Fibroblast of lung (primary cell): ENCODE data around the gene KRT15. TPM values are rescaled to one million over a fixed set of nuclear protein-coding genes. Genes with fewer than 3 reads are reported as not detected.

Source experiments
- DNase-seq, 2 donors: peaks; one replicate each; pipeline versions ENCODE4 v3.0.0 to v3.0.0-alpha.2; 2010; ENCODE audit warnings: low read depth in 2 of 2
- H2AFZ ChIP-seq: 2 replicates; pipeline ENCODE4 v1.5.1; 2012; ENCODE audit warnings: low read length, control low read depth, inconsistent platforms
- H3K27ac ChIP-seq: 2 replicates; pipeline ENCODE4 v1.5.1; 2011; ENCODE audit warnings: low read length, control low read depth; ENCODE audit not compliant: insufficient read depth
- H3K27me3 ChIP-seq: 2 replicates; pipeline ENCODE4 v1.5.1; 2011; ENCODE audit warnings: mild to moderate bottlenecking, low read length; ENCODE audit not compliant: control insufficient read depth, insufficient read depth
- H3K36me3 ChIP-seq: 2 replicates; pipeline ENCODE4 v1.5.1; 2011; ENCODE audit warnings: low read length; ENCODE audit not compliant: control insufficient read depth, insufficient read depth
- H3K4me1 ChIP-seq: 2 replicates; pipeline ENCODE4 v1.5.1; 2011; ENCODE audit warnings: low read length; ENCODE audit not compliant: control insufficient read depth, insufficient read depth; ENCODE audit errors: extremely low read depth
- H3K4me2 ChIP-seq: 2 replicates; pipeline ENCODE4 v1.5.1; 2011; ENCODE audit warnings: low read length, control low read depth; ENCODE audit not compliant: insufficient read depth; ENCODE audit errors: extremely low read depth
- H3K4me3 ChIP-seq, 4 experiments: fragments of 200-600 bp in 1 of 4; sonication (generic) in 1 of 4; replicated peaks in 1 of 4; 2 replicates each; pipeline ENCODE4 v1.5.1; 2011 to 2016; ENCODE audit warnings: low read length in 4 of 4, low read depth in 3 of 4, mild to moderate bottlenecking in 3 of 4, control low read depth in 2 of 4, inconsistent platforms in 1 of 4, mixed read lengths in 1 of 4; ENCODE audit not compliant: insufficient read depth in 1 of 4; ENCODE audit errors: control extremely low read depth in 1 of 4
- H3K79me2 ChIP-seq: 2 replicates; pipeline ENCODE4 v1.5.1; 2012; ENCODE audit warnings: mild to moderate bottlenecking, low read length, inconsistent platforms; ENCODE audit not compliant: control insufficient read depth, insufficient read depth
- H3K9ac ChIP-seq: 2 replicates; pipeline ENCODE4 v1.5.1; 2011; ENCODE audit warnings: mild to moderate bottlenecking, low read length, control low read depth; ENCODE audit not compliant: insufficient read depth
- H3K9me3 ChIP-seq: 2 replicates; pipeline ENCODE4 v1.5.1; 2012; ENCODE audit warnings: low read depth, low read length; ENCODE audit not compliant: control insufficient read depth, insufficient read depth
- H4K20me1 ChIP-seq: 2 replicates; pipeline ENCODE4 v1.5.1; 2011; ENCODE audit warnings: low read length; ENCODE audit not compliant: control insufficient read depth, insufficient read depth; ENCODE audit errors: extremely low read depth
- CTCF ChIP-seq, 2 donors: IDR thresholded peaks in 1 of 2; conservative IDR thresholded peaks in 1 of 2; 1 replicate in 1 of 2; 2 replicates in 1 of 2; pipeline ENCODE4 v1.5.1; 2011 to 2012; ENCODE audit warnings: low read length in 2 of 2, control low read depth in 1 of 2, inconsistent platforms in 1 of 2, low read depth in 1 of 2, mild to moderate bottlenecking in 1 of 2
- EZH2 ChIP-seq: IDR thresholded peaks from 2 replicates; pipeline ENCODE4 v1.5.1; 2012; ENCODE audit warnings: low read length, control low read depth, mild to moderate bottlenecking; ENCODE audit errors: missing control alignments
- polyA plus RNA-seq, 2 donors: library from polyadenylated mRNA; depleted of rRNA in 1 of 2; stranded (reverse) in 1 of 2; unstranded in 1 of 2; fragments of >200 nt; gene quantifications; 2 replicates each; pipeline ENCODE4 v1.2.1, GENCODE V29; 2011 to 2012; ENCODE audit warnings: missing spikeins in 1 of 2
- total RNA-seq: library from RNA; depleted of rRNA; stranded (reverse); fragments of >200 nt; gene quantifications from 2 replicates; pipeline ENCODE4 v1.2.1, GENCODE V29; 2014

Gene KRT15
- total and polyA plus RNA-seq, 2 donors (not counting 1 experiment from before 2014, with no cell fraction given): 0.17 to 0.47 TPM

GRCh38 chr17:41563607-41564170 lies 45.0 kb upstream of the KRT15 start:
- no peak overlapping the region for H3K4me3 ChIP-seq
- DNase-seq: no peak

GRCh38 chr17:41561554-41561953 lies 42.9 kb upstream of the KRT15 start:
- H3K4me3 ChIP-seq: no peak overlapping the region
- H3K9ac ChIP-seq: no peak overlapping the region
- no peaks in the 10 kb centered on the region for H3K4me1 ChIP-seq
- peaks cover 8% of the 10 kb centered on the region for H3K27me3 ChIP-seq
- no peaks in the 10 kb centered on the region for H3K79me2 ChIP-seq
- no peak overlapping the region for H2AFZ ChIP-seq
- no peak for DNase-seq
- H3K36me3 ChIP-seq: no peaks in the 10 kb centered on the region
- H3K4me2 ChIP-seq: no peak overlapping the region
- no peaks in the 10 kb centered on the region for H4K20me1 ChIP-seq
- no peak overlapping the region for H3K27ac ChIP-seq
- no peaks in the 10 kb centered on the region for H3K9me3 ChIP-seq
- no peak for TF ChIP-seq CTCF (conservative IDR thresholded peaks at IDR 0.05 in 1 of 2, IDR thresholded peaks at IDR 0.05 in 1 of 2; ENCODE audit: low read depth in 1 of 2, low read length in 2 of 2)
- no peak for TF ChIP-seq EZH2

More at GRCh38 chr17:41563607-41564170, 45.0 kb upstream of the KRT15 start:
- no peak overlapping the region for H3K9ac ChIP-seq
- no peaks in the 10 kb centered on the region for H4K20me1 ChIP-seq
- no peak overlapping the region for H3K27ac ChIP-seq
- TF ChIP-seq CTCF (conservative IDR thresholded peaks at IDR 0.05 in 1 of 2, IDR thresholded peaks at IDR 0.05 in 1 of 2; ENCODE audit: low read depth in 1 of 2, low read length in 2 of 2) (no peak), EZH2 (no peak)
- no peaks in the 10 kb centered on the region for H3K36me3 ChIP-seq
- no peaks in the 10 kb centered on the region for H3K9me3 ChIP-seq
- H3K27me3 ChIP-seq: peaks cover 6% of the 10 kb centered on the region
- no peak overlapping the region for H3K4me2 ChIP-seq
- no peak overlapping the region for H2AFZ ChIP-seq
- H3K79me2 ChIP-seq: no peaks in the 10 kb centered on the region
- no peaks in the 10 kb centered on the region for H3K4me1 ChIP-seq

GRCh38 chr17:41559548-41559947 lies 40.9 kb upstream of the KRT15 start:
- H3K4me3 ChIP-seq: no peak overlapping the region
- peak in 1 of 2 donors; percentile 42 for DNase-seq
- no peak overlapping the region for H3K27ac ChIP-seq
- no peaks in the 10 kb centered on the region for H3K9me3 ChIP-seq
- H3K79me2 ChIP-seq: no peaks in the 10 kb centered on the region
- no peaks in the 10 kb centered on the region for H3K36me3 ChIP-seq
- no peak overlapping the region for H3K9ac ChIP-seq
- H2AFZ ChIP-seq: no peak overlapping the region
- no peak for TF ChIP-seq CTCF (conservative IDR thresholded peaks at IDR 0.05 in 1 of 2, IDR thresholded peaks at IDR 0.05 in 1 of 2; ENCODE audit: low read depth in 1 of 2, low read length in 2 of 2)
- TF ChIP-seq EZH2: no peak
- H3K4me1 ChIP-seq: no peaks in the 10 kb centered on the region
- no peak overlapping the region for H3K4me2 ChIP-seq
- peaks cover 15% of the 10 kb centered on the region for H3K27me3 ChIP-seq
- H4K20me1 ChIP-seq: no peaks in the 10 kb centered on the region
